Measurements from ENCODE around the gene SLC5A8.
"Not testable (repeated sequence)": the region's sequence is repeated elsewhere in the genome, so short reads cannot be mapped to it uniquely, and the experiment has no call there.

Gene SLC5A8

DNA sequence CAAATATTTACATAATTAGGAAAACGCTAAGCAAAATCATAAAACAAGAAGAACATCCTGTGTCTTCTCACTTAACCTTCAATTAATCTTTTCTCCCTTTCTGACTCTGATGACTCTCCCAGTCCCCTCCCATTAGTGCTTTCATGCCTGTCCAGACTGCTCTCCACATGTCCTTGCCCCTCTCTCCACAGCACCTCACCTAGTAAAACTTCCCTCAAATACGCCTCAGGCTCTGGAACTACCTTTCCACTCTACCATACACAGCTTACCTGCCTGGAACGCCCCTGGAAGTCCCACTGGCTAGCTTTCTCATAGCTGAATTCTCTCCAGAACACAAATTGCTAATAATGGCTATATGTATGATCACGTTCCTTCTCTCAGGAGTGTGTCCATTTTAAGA, 44.7 kb downstream of the SLC5A8 start (continued):
- TF ChIP-seq, protein P1, sequence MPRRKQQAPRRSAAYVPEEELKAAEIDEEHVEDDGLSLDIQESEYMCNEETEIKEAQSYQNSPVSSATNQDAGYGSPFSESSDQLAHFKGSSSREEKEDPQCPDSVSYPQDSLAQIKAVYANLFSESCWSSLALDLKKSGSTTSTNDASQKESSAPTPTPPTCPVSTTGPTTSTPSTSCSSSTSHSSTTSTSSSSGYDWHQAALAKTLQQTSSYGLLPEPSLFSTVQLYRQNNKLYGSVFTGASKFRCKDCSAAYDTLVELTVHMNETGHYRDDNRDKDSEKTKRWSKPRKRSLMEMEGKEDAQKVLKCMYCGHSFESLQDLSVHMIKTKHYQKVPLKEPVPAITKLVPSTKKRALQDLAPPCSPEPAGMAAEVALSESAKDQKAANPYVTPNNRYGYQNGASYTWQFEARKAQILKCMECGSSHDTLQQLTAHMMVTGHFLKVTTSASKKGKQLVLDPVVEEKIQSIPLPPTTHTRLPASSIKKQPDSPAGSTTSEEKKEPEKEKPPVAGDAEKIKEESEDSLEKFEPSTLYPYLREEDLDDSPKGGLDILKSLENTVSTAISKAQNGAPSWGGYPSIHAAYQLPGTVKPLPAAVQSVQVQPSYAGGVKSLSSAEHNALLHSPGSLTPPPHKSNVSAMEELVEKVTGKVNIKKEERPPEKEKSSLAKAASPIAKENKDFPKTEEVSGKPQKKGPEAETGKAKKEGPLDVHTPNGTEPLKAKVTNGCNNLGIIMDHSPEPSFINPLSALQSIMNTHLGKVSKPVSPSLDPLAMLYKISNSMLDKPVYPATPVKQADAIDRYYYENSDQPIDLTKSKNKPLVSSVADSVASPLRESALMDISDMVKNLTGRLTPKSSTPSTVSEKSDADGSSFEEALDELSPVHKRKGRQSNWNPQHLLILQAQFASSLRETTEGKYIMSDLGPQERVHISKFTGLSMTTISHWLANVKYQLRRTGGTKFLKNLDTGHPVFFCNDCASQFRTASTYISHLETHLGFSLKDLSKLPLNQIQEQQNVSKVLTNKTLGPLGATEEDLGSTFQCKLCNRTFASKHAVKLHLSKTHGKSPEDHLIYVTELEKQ (tag by site-specific recombination; IDR thresholded peaks at IDR 0.05; ENCODE audit: borderline replicate concordance) = no peak
- TF ChIP-seq ZNF629 (tag by site-specific recombination; IDR thresholded peaks at IDR 0.05) = no peak

DNA sequence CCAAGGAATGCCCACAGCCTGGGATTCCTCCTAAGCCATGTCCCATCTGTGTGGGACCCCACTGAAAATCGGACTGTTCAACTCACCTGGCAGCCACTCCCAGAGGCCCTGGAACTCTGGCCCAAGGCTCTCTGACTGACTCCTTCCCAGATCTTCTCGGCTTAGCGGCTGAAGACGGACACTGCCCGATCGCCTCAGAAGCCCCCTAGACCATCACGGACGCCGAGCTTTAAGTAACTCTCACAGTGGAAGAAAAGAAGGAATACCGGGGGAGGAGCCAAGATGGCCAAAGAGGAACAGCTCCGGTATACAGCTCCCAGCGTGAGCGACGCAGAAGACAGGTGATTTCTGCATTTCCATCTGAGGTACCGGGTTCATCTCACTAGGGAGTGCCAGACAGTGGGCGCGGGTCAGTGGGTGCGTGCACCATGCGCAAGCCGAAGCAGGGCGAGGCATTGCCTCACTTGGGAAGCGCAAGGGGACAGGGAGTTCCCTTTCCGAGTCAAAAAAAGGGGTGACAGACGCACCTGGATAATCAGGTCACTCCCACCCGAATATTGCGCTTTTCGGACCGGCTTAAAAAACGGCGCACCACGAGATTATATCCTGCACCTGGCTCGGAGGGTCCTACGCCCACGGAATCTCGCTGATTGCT, 64.1 kb downstream of the SLC5A8 start:
- H3K4me3 ChIP-seq (ENCODE audit: low read depth, low read length); CTCF ChIA-PET; H3K36me3 ChIP-seq (ENCODE audit: control insufficient read depth in 2 of 2, insufficient read depth in 1 of 2, low read length in 2 of 2); H3K27ac ChIP-seq (ENCODE audit: extremely low read depth, low read depth, low read length); H3K9me3 ChIP-seq (ENCODE audit: control insufficient read depth, insufficient read depth, low read depth, low read length); POLR2A ChIA-PET; H3K4me1 ChIP-seq (ENCODE audit: control insufficient read depth, insufficient read depth, low read length): not testable (repeated sequence)

DNA sequence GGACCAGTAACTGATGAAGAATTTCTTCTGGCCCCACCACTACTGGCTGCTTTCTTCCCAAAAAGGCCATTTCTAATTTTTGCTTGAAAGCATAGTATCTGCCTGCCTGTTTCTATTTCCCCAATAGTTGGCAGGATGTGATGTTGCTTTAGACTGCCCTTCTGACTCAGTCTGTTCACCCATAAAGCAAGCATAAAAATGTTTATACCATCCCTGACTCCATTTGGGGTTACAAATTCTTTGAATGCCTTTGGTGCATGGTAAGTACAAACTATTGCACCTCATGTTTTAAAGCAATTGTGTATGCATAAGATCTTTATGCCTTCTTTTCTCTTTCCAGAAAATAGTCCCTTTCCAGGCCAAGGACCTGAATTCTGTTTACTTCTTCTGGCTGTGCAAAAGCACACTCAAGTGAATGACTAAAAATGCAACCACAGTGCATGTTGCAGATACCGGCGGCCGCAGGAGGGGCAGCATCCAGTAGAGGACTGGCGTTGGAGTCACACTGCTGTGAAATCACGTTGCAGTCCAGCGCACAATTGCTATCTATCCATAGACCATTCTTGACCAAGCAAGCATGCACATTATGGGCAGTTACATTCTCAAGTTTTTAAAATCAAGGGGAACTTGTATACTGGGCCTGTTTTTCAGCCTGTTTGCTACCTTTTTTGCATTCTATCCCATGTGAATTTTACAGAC, 82.4 kb downstream of the SLC5A8 start:
- Histone ChIP-seq H3K4me3 (ENCODE audit: low read depth, low read length) (no peak overlapping the region), H3K36me3 (ENCODE audit: control insufficient read depth in 2 of 2, insufficient read depth in 1 of 2, low read length in 2 of 2) (no peaks in the 10 kb centered on the region), H3K4me1 (ENCODE audit: control insufficient read depth, insufficient read depth, low read length) (no peaks in the 10 kb centered on the region), H3K9me3 (ENCODE audit: control insufficient read depth, insufficient read depth, low read depth, low read length) (no peaks in the 10 kb centered on the region), H3K27ac (ENCODE audit: extremely low read depth, low read depth, low read length) (no peak overlapping the region)
- TF ChIP-seq KLF1 (tag by site-specific recombination; IDR thresholded peaks at IDR 0.05) (no peak), ZNF354C (tag by site-specific recombination; IDR thresholded peaks at IDR 0.05; ENCODE audit: borderline replicate concordance, low read depth) (no peak), ZNF274 (IDR thresholded peaks at IDR 0.05; ENCODE audit: low read length) (no peak), ZNF274 (tag by site-specific recombination; IDR thresholded peaks at IDR 0.05; ENCODE audit: borderline replicate concordance) (no peak), ZNF121 (tag by site-specific recombination; IDR thresholded peaks at IDR 0.05) (no peak), YY1 (tag by site-specific recombination; IDR thresholded peaks at IDR 0.05) (no peak), WT1 (tag by site-specific recombination; IDR thresholded peaks at IDR 0.05) (no peak), ZNF624 (tag by site-specific recombination; IDR thresholded peaks at IDR 0.05) (no peak), ZNF416 (tag by site-specific recombination; IDR thresholded peaks at IDR 0.05) (no peak), ZNF544 (tag by site-specific recombination; IDR thresholded peaks at IDR 0.05) (no peak), ZNF157 (tag by site-specific recombination; IDR thresholded peaks at IDR 0.05) (no peak), ZNF23 (tag by site-specific recombination; IDR thresholded peaks at IDR 0.05; ENCODE audit: borderline replicate concordance) (no peak), ZNF626 (tag by site-specific recombination; IDR thresholded peaks at IDR 0.05) (no peak), ZNF184 (tag by site-specific recombination; IDR thresholded peaks at IDR 0.05) (no peak), ZNF174 (tag by site-specific recombination; IDR thresholded peaks at IDR 0.05) (no peak), PRDM1 (tag by site-specific recombination; IDR thresholded peaks at IDR 0.05) (no peak)
- TF ChIP-seq, protein P2, sequence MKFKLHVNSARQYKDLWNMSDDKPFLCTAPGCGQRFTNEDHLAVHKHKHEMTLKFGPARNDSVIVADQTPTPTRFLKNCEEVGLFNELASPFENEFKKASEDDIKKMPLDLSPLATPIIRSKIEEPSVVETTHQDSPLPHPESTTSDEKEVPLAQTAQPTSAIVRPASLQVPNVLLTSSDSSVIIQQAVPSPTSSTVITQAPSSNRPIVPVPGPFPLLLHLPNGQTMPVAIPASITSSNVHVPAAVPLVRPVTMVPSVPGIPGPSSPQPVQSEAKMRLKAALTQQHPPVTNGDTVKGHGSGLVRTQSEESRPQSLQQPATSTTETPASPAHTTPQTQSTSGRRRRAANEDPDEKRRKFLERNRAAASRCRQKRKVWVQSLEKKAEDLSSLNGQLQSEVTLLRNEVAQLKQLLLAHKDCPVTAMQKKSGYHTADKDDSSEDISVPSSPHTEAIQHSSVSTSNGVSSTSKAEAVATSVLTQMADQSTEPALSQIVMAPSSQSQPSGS (tag by site-specific recombination; IDR thresholded peaks at IDR 0.05; ENCODE audit: low read depth) = no peak
- CTCF ChIA-PET = no interaction called here
- POLR2A ChIA-PET = no interaction called here
